B cell (primary cell): ENCODE results near the gene PABPN1. TPM values are rescaled to one million over a fixed set of nuclear protein-coding genes. Genes with fewer than 3 reads are reported as not detected.

Source experiments
- ATAC-seq: fragments of 200-7000 bp; cut with Tn5 transposase; one replicate; pipeline ENCODE4 v1.10.0; 2021; ENCODE audit warnings: low read depth, mild to moderate bottlenecking, moderate number of reproducible peaks, moderate library complexity
- CTCF ChIA-PET: fragments of 350-600 bp; sonication (Branson Sonifier 250); formaldehyde crosslinking; loops from one replicate; lab custom pipeline; 2021; ENCODE audit warnings: antibody characterized with exemption, inconsistent platforms; lab: Charles Lee
- POLR2A ChIA-PET: fragments of 350-600 bp; sonication (Branson Sonifier 250); formaldehyde crosslinking; loops from one replicate; lab custom pipeline; 2021; ENCODE audit warnings: antibody characterized with exemption; lab: Charles Lee
- DNase-seq: peaks from one replicate; pipeline ENCODE4 v3.0.0; 2013
- H2AFZ ChIP-seq: 2 replicates; pipeline ENCODE4 v1.6.1; 2012; ENCODE audit warnings: mild to moderate bottlenecking, low read depth, low read length; ENCODE audit not compliant: insufficient read depth, poor library complexity, severe bottlenecking
- H3K27ac ChIP-seq, 2 donors: 1 replicate in 1 of 2; 2 replicates in 1 of 2; pipeline ENCODE4 v1.5.1; 2012 to 2013; ENCODE audit warnings: low read length in 2 of 2, mild to moderate bottlenecking in 2 of 2, moderate library complexity in 1 of 2
- H3K27me3 ChIP-seq, 4 experiments: fragments of 200-600 bp in 1 of 4; sonication (generic) in 1 of 4; replicated peaks in 1 of 4; 1 replicate in 2 of 4; 2 replicates in 2 of 4; pipeline versions ENCODE4 v1.6.1 to v1.7.0; 2013 to 2016; ENCODE audit warnings: low read length in 3 of 4, mild to moderate bottlenecking in 2 of 4, mixed read lengths in 1 of 4, moderate library complexity in 1 of 4; ENCODE audit not compliant: insufficient read depth in 4 of 4, control insufficient read depth in 3 of 4; ENCODE audit errors: control extremely low read depth in 1 of 4
- H3K36me3 ChIP-seq, 2 experiments: replicated peaks in 1 of 2; 1 replicate in 1 of 2; 2 replicates in 1 of 2; pipeline versions ENCODE4 v1.6.1 to v1.7.1; 2013; ENCODE audit warnings: low read length in 1 of 2; ENCODE audit not compliant: insufficient read depth in 2 of 2, control insufficient read depth in 1 of 2; ENCODE audit errors: control extremely low read depth in 1 of 2, extremely low read depth in 1 of 2
- H3K4me1 ChIP-seq, 2 donors: fragments of 200-600 bp in 1 of 2; sonication (generic) in 1 of 2; 1 replicate in 1 of 2; 2 replicates in 1 of 2; pipeline versions ENCODE4 v1.5.1 to v1.6.1; 2013 to 2017; ENCODE audit warnings: low read length in 2 of 2; ENCODE audit not compliant: control insufficient read depth in 2 of 2, insufficient read depth in 2 of 2
- H3K4me2 ChIP-seq: replicated peaks from 2 replicates; pipeline ENCODE3; 2012; ENCODE audit warnings: mild to moderate bottlenecking, low read depth, low read length; ENCODE audit not compliant: poor library complexity, severe bottlenecking
- H3K4me3 ChIP-seq, 5 experiments: fragments of 200-600 bp in 1 of 5; sonication (generic) in 1 of 5; 1 replicate in 3 of 5; 2 replicates in 2 of 5; pipeline versions ENCODE4 v1.5.1 to v1.7.0; 2011 to 2016; ENCODE audit warnings: low read length in 4 of 5, mild to moderate bottlenecking in 4 of 5, low read depth in 2 of 5, control low read depth in 1 of 5, moderate library complexity in 1 of 5; ENCODE audit not compliant: insufficient read depth in 1 of 5; ENCODE audit errors: control extremely low read depth in 1 of 5, extremely low read depth in 1 of 5
- H3K79me2 ChIP-seq: fragments of 200-600 bp; sonication (generic); one replicate; pipeline ENCODE4 v1.6.0; 2016; ENCODE audit warnings: low read length; ENCODE audit not compliant: control insufficient read depth, insufficient read depth
- H3K9ac ChIP-seq: fragments of 200-600 bp; sonication (generic); 2 replicates; pipeline ENCODE4 v1.6.1; 2017; ENCODE audit warnings: mild to moderate bottlenecking, low read length, moderate library complexity
- H3K9me3 ChIP-seq, 3 donors: one replicate each; pipeline versions ENCODE4 v1.6.1 to v1.7.1; 2013; ENCODE audit warnings: low read length in 2 of 3; ENCODE audit not compliant: control insufficient read depth in 2 of 3, insufficient read depth in 1 of 3; ENCODE audit errors: control extremely low read depth in 1 of 3
- H4K20me1 ChIP-seq: 2 replicates; pipeline ENCODE4 v1.6.0; 2012; ENCODE audit warnings: mild to moderate bottlenecking, low read length; ENCODE audit not compliant: insufficient read depth, control insufficient read depth, poor library complexity, severe bottlenecking
- H3K27ac Mint-ChIP-seq: one replicate; pipeline ENCODE4 v1.8.0; 2021; ENCODE audit warnings: mixed read lengths
- H3K27me3 Mint-ChIP-seq: one replicate; pipeline ENCODE4 v1.8.0; 2021; ENCODE audit warnings: mixed read lengths
- H3K4me1 Mint-ChIP-seq: one replicate; pipeline ENCODE4 v1.8.0; 2021; ENCODE audit warnings: mixed read lengths
- H3K4me3 Mint-ChIP-seq: one replicate; pipeline ENCODE4 v1.8.0; 2021; ENCODE audit warnings: mixed read lengths
- H3K9me3 Mint-ChIP-seq: one replicate; pipeline ENCODE4 v1.8.0; 2022; ENCODE audit warnings: mixed read lengths; ENCODE audit not compliant: insufficient read depth
- CTCF ChIP-seq: fragments of 200-600 bp; IDR thresholded peaks from one replicate; pipeline ENCODE4 v1.8.0; 2022; ENCODE audit warnings: antibody characterized with exemption, mild to moderate bottlenecking
- EZH2 ChIP-seq: IDR thresholded peaks from 2 replicates; pipeline ENCODE4 v1.6.1; 2012; ENCODE audit warnings: borderline replicate concordance, low read depth, mild to moderate bottlenecking, moderate library complexity, low read length; ENCODE audit not compliant: insufficient read depth, poor library complexity, severe bottlenecking
- WGBS: methylation state at CpG from one replicate; pipeline ENCODE4 v1.1.5; 2013; ENCODE audit warnings: missing lambda C conversion rate; ENCODE audit not compliant: insufficient coverage; 5-methylcytosine and 5-hydroxymethylcytosine counted together
- intact Hi-C: fragments of 100-400 bp; cut with micrococcal nuclease; formaldehyde crosslinking; loops from one replicate; pipeline ENCODE4 v1.10.0; 2022
- polyA plus RNA-seq: library from polyadenylated mRNA; depleted of rRNA; stranded (reverse); fragments of >200 nt; gene quantifications from 2 replicates; pipeline ENCODE4 v1.2.3, GENCODE V29; 2012
- total RNA-seq, 2 donors: library from RNA; stranded (reverse); fragments of 120-200 nt in 1 of 2; gene quantifications; 1 replicate in 1 of 2; 2 replicates in 1 of 2; pipeline versions ENCODE4 v1.2.3 to v1.2.4, GENCODE V29; 2013 to 2022

The PABPN1 gene
- total and polyA plus RNA-seq, 2 donors (not counting 1 experiment from before 2014, with no cell fraction given) = 283 to 293 TPM

GRCh38 chr14:23355871-23356435 is 34.7 kb downstream of the PABPN1 start:
- H3K27ac ChIP-seq = no peak overlapping the region
- no peak overlapping the region for H2AFZ ChIP-seq
- no peaks in the 10 kb centered on the region for H4K20me1 ChIP-seq
- H3K9me3 ChIP-seq = peaks cover 0 to 4% (median 3%) of the 10 kb centered on the region in 3 donors
- intact Hi-C loops = no loop called here
- Mint-ChIP-seq H3K27ac (no peak overlapping the region), H3K27me3 (peaks cover 52% of the 10 kb centered on the region), H3K4me3 (no peak overlapping the region), H3K4me1 (peaks cover 14% of the 10 kb centered on the region), H3K9me3 (no peaks in the 10 kb centered on the region)
- DNase-seq (no peak), ATAC-seq (no peak)
- no peaks in the 10 kb centered on the region for H3K79me2 ChIP-seq
- H3K4me2 ChIP-seq = no peak overlapping the region
- H3K27me3 ChIP-seq = peaks cover 0 to 50% (median 21%) of the 10 kb centered on the region in 4 experiments
- no peak overlapping the region for H3K4me3 ChIP-seq
- POLR2A ChIA-PET = no interaction called here
- WGBS = 100% methylated on average over 1 of the region's 6 CpGs
- H3K36me3 ChIP-seq = no peaks in the 10 kb centered on the region
- CTCF ChIA-PET = interaction anchor here (1.4 kb wide), 1 partner anchor 13 kb away, joined by 4 read pairs; no protein-coding TSS in a partner anchor
- TF ChIP-seq CTCF = no peak
- no peak for TF ChIP-seq EZH2
- no peak overlapping the region for H3K9ac ChIP-seq
- H3K4me1 ChIP-seq = peaks cover 11 to 15% of the 10 kb centered on the region in 2 donors

GRCh38 chr14:23356662-23357061 is 35.4 kb downstream of the PABPN1 start:
- Histone ChIP-seq H2AFZ (no peak overlapping the region), H3K4me3 (no peak overlapping the region), H3K79me2 (no peaks in the 10 kb centered on the region), H3K36me3 (no peaks in the 10 kb centered on the region), H4K20me1 (no peaks in the 10 kb centered on the region), H3K27me3 (peaks cover 0 to 43% (median 15%) of the 10 kb centered on the region in 4 experiments), H3K4me2 (no peak overlapping the region), H3K9me3 (peaks cover 0 to 1% (median under 1%) of the 10 kb centered on the region in 3 donors), H3K4me1 (peaks cover 11 to 13% of the 10 kb centered on the region in 2 donors), H3K27ac (no peak overlapping the region), H3K9ac (no peak overlapping the region)
- Mint-ChIP-seq H3K4me3 (no peak overlapping the region), H3K9me3 (no peaks in the 10 kb centered on the region), H3K4me1 (peaks cover 8% of the 10 kb centered on the region), H3K27ac (no peak overlapping the region), H3K27me3 (peaks cover 49% of the 10 kb centered on the region)
- ChIA-PET CTCF (no interaction called here), POLR2A (no interaction called here)
- DNase-seq = no peak
- intact Hi-C loops = no loop called here
- WGBS = 97% methylated on average over 4 of the region's 4 CpGs
- TF ChIP-seq CTCF (no peak), EZH2 (no peak)
- ATAC-seq = no peak
